ENCODE measurements around the gene PTPN1. TPM values are rescaled to one million over a fixed set of nuclear protein-coding genes. Genes with fewer than 3 reads are reported as not detected.

The PTPN1 gene
- total RNA-seq, 6 experiments from 2014 or later = 37.8 to 46.5 (median 45.2) TPM

DNA sequence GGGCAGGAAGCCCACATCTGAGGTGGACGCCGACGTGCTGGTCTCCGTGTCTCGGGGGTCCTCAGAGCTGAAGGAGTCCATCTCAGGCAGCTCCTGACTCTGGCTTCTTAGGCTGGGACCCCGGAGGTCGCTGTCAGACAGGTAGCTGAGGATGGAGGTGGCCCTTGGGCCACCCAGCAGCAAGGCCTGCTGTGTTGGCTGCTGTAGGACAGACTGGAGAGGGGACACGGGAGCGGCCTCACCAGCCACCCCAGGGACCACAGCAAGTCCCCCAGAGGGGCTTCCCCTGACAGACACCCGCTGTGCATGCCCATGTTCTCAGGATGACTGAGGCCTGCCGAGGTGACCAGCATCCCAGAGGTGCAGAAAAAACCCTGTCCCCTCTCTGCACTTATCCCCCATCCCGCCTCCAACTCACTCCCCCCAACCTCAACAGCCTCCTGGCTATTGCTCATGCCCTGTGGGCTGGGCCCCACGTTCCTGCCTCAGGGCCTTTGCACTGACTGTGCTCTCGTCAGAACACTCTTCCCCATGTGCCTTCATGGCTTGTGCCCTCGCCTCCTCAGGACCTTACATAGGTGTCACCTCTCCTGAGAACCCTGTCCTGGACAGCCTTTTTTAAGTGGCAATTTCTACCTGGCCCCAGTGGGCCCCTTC lies 92.4 kb downstream of the PTPN1 start:
- Mint-ChIP-seq H3K27ac (no peak overlapping the region), H3K27me3 (ENCODE audit: insufficient read depth) (peaks cover 19% of the 10 kb centered on the region), H3K9me3 (no peaks in the 10 kb centered on the region), H3K36me3 (ENCODE audit: low read depth) (no peaks in the 10 kb centered on the region), H3K4me1 (ENCODE audit: low read depth) (no peaks in the 10 kb centered on the region), H3K4me3 (no peak overlapping the region)
- TF ChIP-seq, protein P1, sequence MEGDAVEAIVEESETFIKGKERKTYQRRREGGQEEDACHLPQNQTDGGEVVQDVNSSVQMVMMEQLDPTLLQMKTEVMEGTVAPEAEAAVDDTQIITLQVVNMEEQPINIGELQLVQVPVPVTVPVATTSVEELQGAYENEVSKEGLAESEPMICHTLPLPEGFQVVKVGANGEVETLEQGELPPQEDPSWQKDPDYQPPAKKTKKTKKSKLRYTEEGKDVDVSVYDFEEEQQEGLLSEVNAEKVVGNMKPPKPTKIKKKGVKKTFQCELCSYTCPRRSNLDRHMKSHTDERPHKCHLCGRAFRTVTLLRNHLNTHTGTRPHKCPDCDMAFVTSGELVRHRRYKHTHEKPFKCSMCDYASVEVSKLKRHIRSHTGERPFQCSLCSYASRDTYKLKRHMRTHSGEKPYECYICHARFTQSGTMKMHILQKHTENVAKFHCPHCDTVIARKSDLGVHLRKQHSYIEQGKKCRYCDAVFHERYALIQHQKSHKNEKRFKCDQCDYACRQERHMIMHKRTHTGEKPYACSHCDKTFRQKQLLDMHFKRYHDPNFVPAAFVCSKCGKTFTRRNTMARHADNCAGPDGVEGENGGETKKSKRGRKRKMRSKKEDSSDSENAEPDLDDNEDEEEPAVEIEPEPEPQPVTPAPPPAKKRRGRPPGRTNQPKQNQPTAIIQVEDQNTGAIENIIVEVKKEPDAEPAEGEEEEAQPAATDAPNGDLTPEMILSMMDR (IDR thresholded peaks at IDR 0.05) = no peak
- no peak for DNase-seq

DNA sequence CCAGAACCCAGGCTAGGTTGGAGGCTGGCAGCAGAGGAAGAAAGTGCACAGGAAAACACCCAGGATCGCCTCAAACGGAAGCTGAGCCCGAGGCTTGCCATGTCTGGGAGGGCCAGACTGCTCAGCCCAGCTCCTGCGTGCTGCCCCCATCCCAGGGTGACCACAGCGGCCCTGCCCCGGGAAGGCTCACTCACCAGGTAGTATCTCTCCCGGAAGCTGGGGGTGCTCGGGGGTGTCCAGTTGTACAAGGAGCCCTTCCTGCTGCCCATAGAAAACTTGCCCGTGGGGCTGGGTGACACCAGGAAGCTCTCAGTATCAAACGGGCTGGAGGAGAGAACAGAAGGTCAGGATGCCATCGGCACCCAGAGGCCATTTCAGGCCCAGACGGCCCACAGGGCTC lies 94.3 kb downstream of the PTPN1 start:
- DNase-seq = no peak
- TF ChIP-seq, protein P1 (IDR thresholded peaks at IDR 0.05) = no peak
- no peaks in the 10 kb centered on the region for H3K9me3 Mint-ChIP-seq

DNA sequence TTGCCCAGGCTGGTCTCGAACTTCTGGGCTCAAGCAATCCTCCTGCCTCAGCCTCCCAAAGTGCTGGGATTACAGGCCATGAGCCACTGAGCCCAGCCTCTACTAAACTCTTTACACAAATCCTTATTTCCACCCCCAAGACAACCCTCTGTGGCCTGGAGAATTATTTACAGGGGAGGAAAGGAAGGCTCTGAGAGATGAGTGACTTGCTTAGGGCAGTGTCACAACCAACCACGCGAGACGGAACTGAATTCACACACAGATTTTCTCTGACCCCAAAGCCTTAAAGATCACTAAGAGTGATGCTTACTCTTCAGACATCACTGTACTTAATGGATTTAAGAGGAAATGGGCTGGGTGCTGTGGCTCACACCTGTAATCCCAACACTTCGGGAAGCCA lies 95.0 kb downstream of the PTPN1 start:
- H3K9me3 Mint-ChIP-seq = no peaks in the 10 kb centered on the region
- no peak overlapping the region for H3K4me3 Mint-ChIP-seq
- DNase-seq = no peak
- no peaks in the 10 kb centered on the region for H3K4me1 Mint-ChIP-seq (ENCODE audit: low read depth)
- TF ChIP-seq, protein P1 (IDR thresholded peaks at IDR 0.05) = no peak
- H3K36me3 Mint-ChIP-seq (ENCODE audit: low read depth) = no peaks in the 10 kb centered on the region
- H3K27me3 Mint-ChIP-seq (ENCODE audit: insufficient read depth) = peaks cover 10% of the 10 kb centered on the region
- H3K27ac Mint-ChIP-seq = no peak overlapping the region

More for the DNA sequence above, 94.3 kb downstream of the PTPN1 start:
- Mint-ChIP-seq H3K27me3 (ENCODE audit: insufficient read depth) (peaks cover 15% of the 10 kb centered on the region), H3K27ac (no peak overlapping the region), H3K4me3 (no peak overlapping the region), H3K4me1 (ENCODE audit: low read depth) (no peaks in the 10 kb centered on the region), H3K36me3 (ENCODE audit: low read depth) (no peaks in the 10 kb centered on the region)

DNA sequence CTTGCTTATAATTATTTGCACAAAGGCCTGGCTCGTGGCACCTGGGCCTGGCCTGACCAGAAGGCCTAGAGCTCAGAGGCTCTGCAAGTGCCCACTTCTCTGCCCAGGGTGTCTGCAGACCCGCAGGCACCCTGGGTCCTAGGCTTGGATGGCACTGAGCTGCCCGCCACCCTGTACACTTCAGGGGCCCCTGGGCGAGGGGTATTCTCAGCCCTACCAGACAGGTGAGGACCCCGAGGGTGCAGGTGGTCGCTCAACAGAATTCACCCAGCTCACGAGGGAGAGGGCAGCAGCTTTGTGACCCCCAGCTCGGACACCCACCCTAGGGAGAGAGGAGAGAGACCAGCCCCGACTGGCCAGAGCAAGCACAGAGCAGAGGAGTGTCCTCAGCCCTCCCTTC lies 97.3 kb downstream of the PTPN1 start:
- TF ChIP-seq, protein P1 (IDR thresholded peaks at IDR 0.05) = no peak
- Mint-ChIP-seq H3K9me3 (no peaks in the 10 kb centered on the region), H3K4me1 (ENCODE audit: low read depth) (no peaks in the 10 kb centered on the region), H3K27me3 (ENCODE audit: insufficient read depth) (peaks cover 6% of the 10 kb centered on the region; the same call in 1 of the 2 replicates), H3K27ac (no peak overlapping the region), H3K4me3 (no peak overlapping the region), H3K36me3 (ENCODE audit: low read depth) (no peaks in the 10 kb centered on the region)
- DNase-seq = no peak

DNA sequence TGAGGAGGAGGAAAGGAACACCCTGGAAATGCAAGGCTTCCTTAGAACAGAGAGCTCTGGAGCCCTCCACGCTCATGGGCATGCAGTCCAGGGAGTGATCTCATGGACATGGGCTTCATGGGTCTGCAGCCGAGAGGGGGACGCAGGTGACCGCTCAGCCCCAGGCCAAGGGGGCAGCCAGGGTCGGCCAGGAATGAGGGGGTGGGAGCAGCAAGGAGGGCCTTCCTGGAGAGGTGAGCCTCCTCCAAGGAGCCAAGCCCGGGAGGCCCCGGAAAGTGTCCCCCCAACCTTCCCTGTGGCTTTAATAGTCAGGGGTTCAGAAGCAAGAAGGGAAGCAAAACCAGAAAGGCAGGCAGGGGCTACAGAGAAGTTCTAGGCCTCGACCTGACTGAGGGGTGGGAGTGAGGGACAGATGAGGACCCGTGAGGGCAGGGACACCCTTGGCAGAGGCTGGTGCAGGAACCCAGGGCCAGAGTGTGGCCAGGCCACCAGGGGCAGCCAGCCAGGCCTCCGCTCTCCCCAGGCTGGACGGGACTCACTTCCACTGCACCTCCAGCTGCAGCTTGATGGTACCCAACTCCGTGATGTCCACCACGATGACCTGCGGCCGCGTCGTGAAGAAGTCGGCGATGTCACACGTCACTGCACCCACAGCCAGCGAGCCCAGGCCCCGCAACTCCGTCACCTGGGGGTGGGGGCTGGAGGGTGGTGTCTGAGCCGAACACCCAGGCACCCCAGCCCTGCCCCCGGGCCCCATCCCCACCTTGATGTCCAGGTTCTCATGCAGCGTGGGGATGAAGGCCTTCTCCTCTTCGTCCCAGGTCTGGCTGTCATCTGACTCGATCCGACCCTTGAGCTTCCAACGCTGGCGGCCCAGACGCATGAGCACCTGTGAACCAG lies 97.9 kb downstream of the PTPN1 start:
- DNase-seq = no peak
- H3K27me3 Mint-ChIP-seq (ENCODE audit: insufficient read depth) = peaks cover 6% of the 10 kb centered on the region; the same call in 1 of the 2 replicates
- H3K9me3 Mint-ChIP-seq = no peaks in the 10 kb centered on the region
- TF ChIP-seq, protein P1 (IDR thresholded peaks at IDR 0.05) = no peak
- no peaks in the 10 kb centered on the region for H3K4me1 Mint-ChIP-seq (ENCODE audit: low read depth)
- no peak overlapping the region for H3K27ac Mint-ChIP-seq
- no peaks in the 10 kb centered on the region for H3K36me3 Mint-ChIP-seq (ENCODE audit: low read depth)
- H3K4me3 Mint-ChIP-seq = no peak overlapping the region

Data from HFFc6 (cell line).